ENCODE data around the gene FRMD1.

DNA sequence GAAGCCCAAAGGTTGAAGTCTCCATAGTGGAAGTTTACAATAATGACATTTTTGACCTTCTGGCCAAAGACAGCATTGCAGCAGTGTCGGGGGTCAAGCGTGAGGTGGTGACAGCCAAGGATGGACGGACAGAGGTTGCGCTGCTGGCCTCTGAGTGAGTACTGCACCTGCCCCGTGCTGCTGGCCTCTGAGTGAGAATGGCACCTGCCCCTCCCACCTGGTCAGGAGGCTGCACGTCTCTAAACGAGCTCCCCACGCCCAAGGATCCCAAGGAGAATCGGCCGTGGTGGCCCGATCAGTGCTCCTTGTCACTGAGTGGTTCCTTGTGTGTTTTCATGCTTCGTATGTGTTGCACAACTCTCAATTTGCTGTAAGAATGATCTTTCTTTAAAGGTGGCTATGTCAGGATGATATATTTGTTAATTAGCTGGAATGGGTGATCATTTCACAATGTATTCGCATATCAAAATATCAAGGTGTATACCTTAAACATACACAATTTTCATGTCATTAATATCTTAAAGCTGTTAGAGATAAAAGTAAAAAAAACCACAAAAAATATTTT is 40.4 kb downstream of the FRMD1 start:
- TF ChIP-seq SUZ12 (IDR thresholded peaks at IDR 0.05; ENCODE audit: extremely low read depth, insufficient read depth, insufficient read length) = no peak
- TF ChIP-seq YY1 (IDR thresholded peaks at IDR 0.05; ENCODE audit: insufficient read depth, insufficient read length) = no peak

Measured in NT2/D1 (cell line).